OCI-LY1 (cell line): Measurements from ENCODE around the gene ACAT2.

Experiments used
- CTCF ChIP-seq: fragments of 200-600 bp; sonication (generic), shearing (Covaris generic); IDR thresholded peaks from 2 replicates; pipeline ENCODE4 v1.5.1; 2017; ENCODE audit warnings: mild to moderate bottlenecking, antibody characterized with exemption, low read length, moderate library complexity, mixed read lengths
- EZH2 ChIP-seq: fragments of 200-600 bp; sonication (generic), shearing (Covaris generic); IDR thresholded peaks from 2 replicates; pipeline ENCODE4 v1.8.0; 2017; ENCODE audit warnings: borderline replicate concordance, mixed run types, mild to moderate bottlenecking, antibody characterized with exemption, low read length, moderate library complexity, mixed read lengths

- TF ChIP-seq EZH2: no peak
- no peak for TF ChIP-seq CTCF
These were observed 7.4 kb upstream of the ACAT2 start for GRCh38 chr6:159754401-159754800.
